Measurements from ENCODE around the gene CIZ1. TPM values are rescaled to one million over a fixed set of nuclear protein-coding genes. Genes with fewer than 3 reads are reported as not detected.

Gene CIZ1
- total and polyA plus RNA-seq, 2 donors, result 25.4 to 36.5 TPM

- H3K4me1 ChIP-seq (ENCODE audit: control insufficient read depth in 2 of 2, insufficient read depth in 2 of 2, low read length in 2 of 2), result peaks cover 3 to 18% of the 10 kb centered on the region in 2 donors
- no peaks in the 10 kb centered on the region for H3K9me3 ChIP-seq (ENCODE audit: control insufficient read depth in 2 of 2, insufficient read depth in 1 of 2, low read length in 1 of 2)
- no peak for DNase-seq (ENCODE audit: low read depth in 6 of 9, low spot score in 9 of 9)
- H3K27me3 ChIP-seq (ENCODE audit: control insufficient read depth in 2 of 2, insufficient read depth in 1 of 2, low read length in 1 of 2), result peaks cover 0 to 16% of the 10 kb centered on the region in 2 donors
- no peaks in the 10 kb centered on the region for H3K36me3 ChIP-seq (ENCODE audit: control insufficient read depth in 2 of 2, insufficient read depth in 2 of 2, low read length in 1 of 2)
- no peak overlapping the region for H3K4me3 ChIP-seq (ENCODE audit: low read length in 2 of 2)
- 89% methylated on average over 10 of the region's 10 CpGs for WGBS
- no peak overlapping the region for H3K27ac ChIP-seq (ENCODE audit: low read depth in 1 of 2, low read length in 1 of 2)
Observed at GRCh38 chr9:128215491-128216409, 24.4 kb upstream of the CIZ1 start.

- 94% methylated on average over 21 of the region's 21 CpGs for WGBS
- Histone ChIP-seq H3K4me1 (ENCODE audit: control insufficient read depth in 2 of 2, insufficient read depth in 2 of 2, low read length in 2 of 2) (peaks cover 3 to 18% of the 10 kb centered on the region in 2 donors), H3K9me3 (ENCODE audit: control insufficient read depth in 2 of 2, insufficient read depth in 1 of 2, low read length in 1 of 2) (no peaks in the 10 kb centered on the region), H3K36me3 (ENCODE audit: control insufficient read depth in 2 of 2, insufficient read depth in 2 of 2, low read length in 1 of 2) (no peaks in the 10 kb centered on the region), H3K27ac (ENCODE audit: low read depth in 1 of 2, low read length in 1 of 2) (no peak overlapping the region), H3K27me3 (ENCODE audit: control insufficient read depth in 2 of 2, insufficient read depth in 1 of 2, low read length in 1 of 2) (peaks cover 0 to 16% of the 10 kb centered on the region in 2 donors), H3K4me3 (ENCODE audit: low read length in 2 of 2) (no peak overlapping the region)
- DNase-seq (ENCODE audit: low read depth in 6 of 9, low spot score in 9 of 9), result no peak
Observed at GRCh38 chr9:128214571-128215490, 23.5 kb upstream of the CIZ1 start.

- Histone ChIP-seq H3K9me3 (ENCODE audit: control insufficient read depth in 2 of 2, insufficient read depth in 1 of 2, low read length in 1 of 2) (no peaks in the 10 kb centered on the region), H3K27ac (ENCODE audit: low read depth in 1 of 2, low read length in 1 of 2) (no peak overlapping the region), H3K4me3 (ENCODE audit: low read length in 2 of 2) (no peak overlapping the region), H3K27me3 (ENCODE audit: control insufficient read depth in 2 of 2, insufficient read depth in 1 of 2, low read length in 1 of 2) (peaks cover 0 to 14% of the 10 kb centered on the region in 2 donors), H3K36me3 (ENCODE audit: control insufficient read depth in 2 of 2, insufficient read depth in 2 of 2, low read length in 1 of 2) (no peaks in the 10 kb centered on the region), H3K4me1 (ENCODE audit: control insufficient read depth in 2 of 2, insufficient read depth in 2 of 2, low read length in 2 of 2) (peaks cover 3 to 16% of the 10 kb centered on the region in 2 donors)
- no peak for DNase-seq (ENCODE audit: low read depth in 6 of 9, low spot score in 9 of 9)
- 96% methylated on average over 12 of the region's 12 CpGs for WGBS
Observed at GRCh38 chr9:128213746-128214497, 22.6 kb upstream of the CIZ1 start.

- H3K4me3 ChIP-seq (ENCODE audit: low read length in 2 of 2), result no peak overlapping the region
- H3K4me1 ChIP-seq (ENCODE audit: control insufficient read depth in 2 of 2, insufficient read depth in 2 of 2, low read length in 2 of 2), result peaks cover 0 to 3% of the 10 kb centered on the region in 2 donors
- WGBS, result 97% methylated on average over 2 of the region's 2 CpGs
- no peaks in the 10 kb centered on the region for H3K36me3 ChIP-seq (ENCODE audit: control insufficient read depth in 2 of 2, insufficient read depth in 2 of 2, low read length in 1 of 2)
- DNase-seq (ENCODE audit: low read depth in 6 of 9, low spot score in 9 of 9), result no peak
- no peak overlapping the region for H3K27ac ChIP-seq (ENCODE audit: low read depth in 1 of 2, low read length in 1 of 2)
- H3K9me3 ChIP-seq (ENCODE audit: control insufficient read depth in 2 of 2, insufficient read depth in 1 of 2, low read length in 1 of 2), result no peaks in the 10 kb centered on the region
- peaks cover 0 to 12% of the 10 kb centered on the region in 2 donors for H3K27me3 ChIP-seq (ENCODE audit: control insufficient read depth in 2 of 2, insufficient read depth in 1 of 2, low read length in 1 of 2)
Observed at GRCh38 chr9:128211981-128212281, 20.6 kb upstream of the CIZ1 start.

GRCh38 chr9:128211186-128211980 lies 20.0 kb upstream of the CIZ1 start:
- WGBS, result 90% methylated on average over 12 of the region's 12 CpGs
- no peak overlapping the region for H3K4me3 ChIP-seq (ENCODE audit: low read length in 2 of 2)

GRCh38 chr9:128208946-128209669 lies 17.7 kb upstream of the CIZ1 start:
- Histone ChIP-seq H3K9me3 (ENCODE audit: control insufficient read depth in 2 of 2, insufficient read depth in 1 of 2, low read length in 1 of 2) (peaks cover 0 to 3% of the 10 kb centered on the region in 2 donors), H3K4me3 (ENCODE audit: low read length in 2 of 2) (no peak overlapping the region), H3K36me3 (ENCODE audit: control insufficient read depth in 2 of 2, insufficient read depth in 2 of 2, low read length in 1 of 2) (no peaks in the 10 kb centered on the region), H3K27ac (ENCODE audit: low read depth in 1 of 2, low read length in 1 of 2) (no peak overlapping the region), H3K27me3 (ENCODE audit: control insufficient read depth in 2 of 2, insufficient read depth in 1 of 2, low read length in 1 of 2) (peaks cover 17 to 39% of the 10 kb centered on the region in 2 donors), H3K4me1 (ENCODE audit: control insufficient read depth in 2 of 2, insufficient read depth in 2 of 2, low read length in 2 of 2) (peaks cover 0 to 3% of the 10 kb centered on the region in 2 donors)
- DNase-seq (ENCODE audit: low read depth in 6 of 9, low spot score in 9 of 9), result no peak
- WGBS, result 91% methylated on average over 15 of the region's 15 CpGs

More at GRCh38 chr9:128211186-128211980, 20.0 kb upstream of the CIZ1 start:
- Histone ChIP-seq H3K9me3 (ENCODE audit: control insufficient read depth in 2 of 2, insufficient read depth in 1 of 2, low read length in 1 of 2) (no peaks in the 10 kb centered on the region), H3K36me3 (ENCODE audit: control insufficient read depth in 2 of 2, insufficient read depth in 2 of 2, low read length in 1 of 2) (no peaks in the 10 kb centered on the region), H3K27me3 (ENCODE audit: control insufficient read depth in 2 of 2, insufficient read depth in 1 of 2, low read length in 1 of 2) (peaks cover under 1 to 17% of the 10 kb centered on the region in 2 donors), H3K27ac (ENCODE audit: low read depth in 1 of 2, low read length in 1 of 2) (no peak overlapping the region), H3K4me1 (ENCODE audit: control insufficient read depth in 2 of 2, insufficient read depth in 2 of 2, low read length in 2 of 2) (peaks cover 0 to 2% of the 10 kb centered on the region in 2 donors)
- DNase-seq (ENCODE audit: low read depth in 6 of 9, low spot score in 9 of 9), result no peak

- Histone ChIP-seq H3K27me3 (ENCODE audit: control insufficient read depth in 2 of 2, insufficient read depth in 1 of 2, low read length in 1 of 2) (peaks cover 24 to 47% of the 10 kb centered on the region in 2 donors), H3K4me3 (ENCODE audit: low read length in 2 of 2) (no peak overlapping the region)
- whole genome bisulfite sequencing, result 97% methylated on average over 7 of the region's 7 CpGs
Observed at GRCh38 chr9:128208386-128208785, 17.0 kb upstream of the CIZ1 start.

More at GRCh38 chr9:128208386-128208785, 17.0 kb upstream of the CIZ1 start:
- Histone ChIP-seq H3K27ac (ENCODE audit: low read depth in 1 of 2, low read length in 1 of 2) (no peak overlapping the region), H3K9me3 (ENCODE audit: control insufficient read depth in 2 of 2, insufficient read depth in 1 of 2, low read length in 1 of 2) (peaks cover 0 to 7% of the 10 kb centered on the region in 2 donors), H3K36me3 (ENCODE audit: control insufficient read depth in 2 of 2, insufficient read depth in 2 of 2, low read length in 1 of 2) (no peaks in the 10 kb centered on the region), H3K4me1 (ENCODE audit: control insufficient read depth in 2 of 2, insufficient read depth in 2 of 2, low read length in 2 of 2) (peaks cover 5 to 8% of the 10 kb centered on the region in 2 donors)
- DNase-seq (ENCODE audit: low read depth in 6 of 9, low spot score in 9 of 9), result no peak
